ENCODE measurements around the gene BPIFA1.

Gene BPIFA1

GRCh38 chr20:33235696-33236095 lies at the start of gene BPIFA1:
TSS of gene BPIFA1 (plus strand) at chr20:33235996. CDS start at chr20:33237712, 1,716 bp downstream.
- no peak for DNase-seq (ENCODE audit: low read depth in 2 of 2)

GRCh38 chr20:33187491-33187890 lies 48.3 kb upstream of the BPIFA1 start:
- DNase-seq (ENCODE audit: low read depth in 2 of 2), result no peak

GRCh38 chr20:33188421-33188820 lies 47.4 kb upstream of the BPIFA1 start:
- no peak for DNase-seq (ENCODE audit: low read depth in 2 of 2)

- no peak for DNase-seq (ENCODE audit: low read depth in 2 of 2)
These were observed 44.3 kb upstream of the BPIFA1 start for GRCh38 chr20:33191484-33191883.

GRCh38 chr20:33191955-33192354 lies 43.8 kb upstream of the BPIFA1 start:
- DNase-seq (ENCODE audit: low read depth in 2 of 2), result no peak

GRCh38 chr20:33192912-33193501 lies 42.8 kb upstream of the BPIFA1 start:
- DNase-seq (ENCODE audit: low read depth in 2 of 2), result no peak

- no peak for DNase-seq (ENCODE audit: low read depth in 2 of 2)
These were observed 36.8 kb upstream of the BPIFA1 start for GRCh38 chr20:33199026-33199425.

- no peak for DNase-seq (ENCODE audit: low read depth in 2 of 2)
These were observed 33.3 kb upstream of the BPIFA1 start for GRCh38 chr20:33202451-33202850.

- no peak for DNase-seq (ENCODE audit: low read depth in 2 of 2)
These were observed 32.4 kb upstream of the BPIFA1 start for GRCh38 chr20:33203444-33203843.

GRCh38 chr20:33209789-33210188 lies 26.0 kb upstream of the BPIFA1 start:
- no peak for DNase-seq (ENCODE audit: low read depth in 2 of 2)

GRCh38 chr20:33210371-33210770 lies 25.4 kb upstream of the BPIFA1 start:
- DNase-seq (ENCODE audit: low read depth in 2 of 2), result no peak

GRCh38 chr20:33211817-33212424 lies 23.9 kb upstream of the BPIFA1 start:
- no peak for DNase-seq (ENCODE audit: low read depth in 2 of 2)

GRCh38 chr20:33217052-33217451 lies 18.7 kb upstream of the BPIFA1 start, which contains the start of gene BPIFA3:
TSS of gene BPIFA3 (plus strand) at chr20:33217352. CDS start at chr20:33217537, 185 bp downstream.
- no peak for DNase-seq (ENCODE audit: low read depth in 2 of 2)

GRCh38 chr20:33224399-33224798 lies 11.4 kb upstream of the BPIFA1 start:
- DNase-seq (ENCODE audit: low read depth in 2 of 2), result no peak

- DNase-seq (ENCODE audit: low read depth in 2 of 2), result no peak
These were observed 6.0 kb upstream of the BPIFA1 start for GRCh38 chr20:33229843-33230242.

GRCh38 chr20:33231237-33231636 lies 4.6 kb upstream of the BPIFA1 start:
- no peak for DNase-seq (ENCODE audit: low read depth in 2 of 2)

- DNase-seq (ENCODE audit: low read depth in 2 of 2), result no peak
These were observed 3.2 kb upstream of the BPIFA1 start for GRCh38 chr20:33232486-33233072.

- no peak for DNase-seq (ENCODE audit: low read depth in 2 of 2)
These were observed 2.5 kb upstream of the BPIFA1 start for GRCh38 chr20:33233129-33233774.

- no peak for DNase-seq (ENCODE audit: low read depth in 2 of 2)
These were observed 1.7 kb upstream of the BPIFA1 start for GRCh38 chr20:33234050-33234449.

GRCh38 chr20:33236351-33236750 lies 555 bp downstream of the BPIFA1 start:
- no peak for DNase-seq (ENCODE audit: low read depth in 2 of 2)

GRCh38 chr20:33237989-33238388 lies 2.2 kb downstream of the BPIFA1 start:
- DNase-seq (ENCODE audit: low read depth in 2 of 2), result no peak

GRCh38 chr20:33239418-33239817 lies 3.6 kb downstream of the BPIFA1 start:
- no peak for DNase-seq (ENCODE audit: low read depth in 2 of 2)

Data from stimulated activated CD8-positive, alpha-beta memory T cell treated with anti-CD3 and anti-CD28 coated beads, Interleukin-7, amount 100 ng/mL, for 1 hour (primary cell).